GM19043 (cell line): ENCODE data around the gene ZNF354B.
"Not testable (repeated sequence)": the region's sequence is repeated elsewhere in the genome, so short reads cannot be mapped to it uniquely, and the experiment has no call there.

Experiments
- ATAC-seq: cut with Tn5 transposase; IDR thresholded peaks from one replicate; pipeline ENCODE4 v1.9.1; 2021; ENCODE audit warnings: low read depth; ENCODE audit not compliant: unreplicated experiment

Gene ZNF354B

DNA sequence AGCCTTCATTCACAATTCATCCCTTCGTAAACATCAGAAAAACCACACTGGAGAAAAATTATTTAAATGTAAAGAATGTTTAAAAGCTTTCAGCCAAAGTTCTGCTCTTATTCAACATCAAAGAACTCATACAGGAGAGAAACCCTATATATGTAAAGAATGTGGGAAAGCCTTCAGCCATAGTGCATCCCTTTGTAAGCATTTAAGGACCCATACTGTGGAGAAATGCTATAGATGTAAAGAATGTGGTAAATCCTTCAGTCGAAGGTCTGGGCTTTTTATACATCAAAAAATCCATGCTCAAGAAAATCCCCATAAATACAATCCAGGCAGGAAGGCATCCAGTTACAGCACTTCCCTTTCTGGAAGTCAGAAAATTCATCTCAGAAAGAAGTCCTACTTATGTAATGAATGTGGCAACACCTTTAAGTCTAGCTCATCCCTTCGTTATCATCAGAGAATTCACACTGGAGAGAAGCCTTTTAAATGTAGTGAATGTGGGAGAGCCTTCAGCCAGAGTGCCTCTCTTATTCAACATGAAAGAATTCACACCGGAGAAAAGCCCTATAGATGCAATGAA lies 23.5 kb downstream of the ZNF354B start:
- ATAC-seq = not testable (repeated sequence)

DNA sequence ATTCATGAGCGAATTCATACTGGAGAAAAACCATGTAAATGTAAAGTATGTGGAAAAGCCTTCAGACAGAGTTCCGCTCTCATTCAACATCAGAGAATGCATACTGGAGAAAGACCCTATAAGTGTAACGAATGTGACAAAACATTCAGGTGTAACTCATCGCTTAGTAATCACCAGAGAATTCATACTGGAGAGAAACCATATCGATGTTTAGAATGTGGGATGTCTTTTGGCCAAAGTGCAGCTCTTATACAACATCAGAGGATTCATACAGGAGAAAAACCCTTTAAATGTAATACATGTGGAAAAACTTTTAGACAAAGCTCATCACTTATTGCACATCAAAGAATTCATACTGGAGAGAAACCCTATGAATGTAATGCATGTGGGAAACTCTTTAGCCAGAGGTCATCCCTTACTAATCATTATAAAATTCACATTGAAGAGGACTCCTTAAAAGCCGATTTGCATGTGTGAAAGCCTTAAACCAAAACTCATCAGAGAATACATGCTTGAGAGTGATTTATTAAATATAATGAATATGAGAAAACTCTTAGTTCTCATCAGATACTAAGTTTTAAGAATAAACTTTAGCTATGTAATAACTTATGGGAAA lies 24.2 kb downstream of the ZNF354B start:
- ATAC-seq = no peak

DNA sequence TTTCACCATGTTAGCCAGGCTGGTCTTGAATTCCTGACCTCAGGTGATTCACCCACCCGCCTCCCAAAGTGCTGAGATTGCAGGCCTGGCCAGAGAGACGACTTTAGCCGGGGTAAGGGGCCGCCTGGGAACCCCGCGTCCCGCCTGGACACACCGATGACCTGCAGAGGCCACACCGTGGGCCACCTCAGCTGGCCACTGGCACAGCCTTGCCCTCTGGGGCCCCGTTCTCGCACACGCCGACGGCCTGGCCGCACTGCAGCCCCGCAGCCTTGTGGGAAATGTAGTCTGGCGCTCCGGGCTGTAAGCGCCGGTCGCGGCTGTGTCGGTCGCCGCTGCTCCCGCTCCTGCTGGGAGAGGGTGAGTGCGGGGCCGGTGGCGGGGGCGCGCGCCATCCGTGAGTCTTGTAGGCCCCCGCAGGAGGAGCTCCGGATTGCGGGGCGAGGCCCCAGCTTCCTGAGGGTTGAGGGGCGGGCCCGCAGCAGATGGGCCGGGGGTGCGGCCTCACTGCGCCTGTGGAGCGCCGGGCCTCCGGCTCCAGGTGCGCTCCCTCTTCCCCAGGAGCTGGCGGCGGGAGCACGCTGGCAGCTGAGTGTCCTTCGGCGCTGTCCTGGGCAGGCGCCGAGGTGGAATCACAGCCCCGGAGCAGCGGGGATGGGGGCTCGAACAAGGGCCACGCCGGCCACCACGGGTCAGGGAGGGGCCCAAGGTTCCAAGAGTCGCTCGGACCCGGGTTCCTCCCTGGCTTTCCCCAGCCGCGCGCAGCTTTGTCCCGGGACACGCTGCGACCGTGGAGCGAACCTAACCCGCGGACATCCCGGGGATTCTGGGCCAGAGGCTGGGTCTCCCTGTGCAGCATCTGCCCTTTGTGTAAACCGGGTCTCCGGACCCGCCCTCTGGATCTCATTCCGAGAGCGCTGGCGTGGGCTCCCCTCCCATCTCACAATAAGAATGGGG lies 36.1 kb downstream of the ZNF354B start, which contains the start of gene ZFP2:
TSS of gene ZFP2 (plus strand) at position 299 of the 957 bp plus-strand sequence. CDS start 35,401 bp downstream, outside the sequence.
- ATAC-seq = no peak

DNA sequence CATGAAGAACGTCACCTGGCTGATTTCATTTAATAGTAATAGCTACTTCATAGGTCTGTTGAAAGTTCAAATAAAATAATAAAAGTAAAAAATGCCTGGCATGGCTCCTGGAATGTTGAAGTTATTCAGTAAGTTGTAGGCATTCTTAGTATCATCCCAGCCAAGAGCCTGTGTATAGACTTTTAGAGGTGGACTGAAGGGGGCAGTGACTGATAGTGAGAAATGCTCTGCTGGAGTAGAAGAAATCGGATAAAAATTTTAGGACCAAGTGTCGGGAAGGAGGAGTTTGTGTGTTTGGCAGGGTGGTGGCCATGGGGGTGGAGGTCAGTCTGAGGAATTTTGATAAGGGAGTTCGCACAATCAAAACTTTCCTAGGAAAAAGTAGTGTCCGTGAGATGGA lies 39.5 kb downstream of the ZNF354B start:
- ATAC-seq = no peak

DNA sequence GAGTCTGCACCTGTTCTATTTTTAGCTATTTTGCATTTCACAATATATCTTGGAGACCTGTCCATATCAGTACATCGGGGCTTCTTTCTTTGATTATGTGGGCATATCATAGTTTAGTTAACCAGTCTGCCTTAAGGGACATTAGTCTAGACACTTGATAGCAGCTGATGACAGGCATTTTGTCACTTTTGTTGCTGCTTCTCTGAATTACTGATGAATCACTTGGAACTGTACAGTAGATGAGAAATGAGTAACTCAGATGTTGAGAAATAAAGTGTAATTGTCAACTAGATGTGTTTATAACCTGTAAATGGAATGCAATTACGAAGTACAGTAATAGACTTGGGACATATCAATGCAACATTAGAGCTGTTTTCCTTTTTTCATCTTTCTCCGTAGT lies 43.1 kb downstream of the ZNF354B start:
- ATAC-seq = no peak

DNA sequence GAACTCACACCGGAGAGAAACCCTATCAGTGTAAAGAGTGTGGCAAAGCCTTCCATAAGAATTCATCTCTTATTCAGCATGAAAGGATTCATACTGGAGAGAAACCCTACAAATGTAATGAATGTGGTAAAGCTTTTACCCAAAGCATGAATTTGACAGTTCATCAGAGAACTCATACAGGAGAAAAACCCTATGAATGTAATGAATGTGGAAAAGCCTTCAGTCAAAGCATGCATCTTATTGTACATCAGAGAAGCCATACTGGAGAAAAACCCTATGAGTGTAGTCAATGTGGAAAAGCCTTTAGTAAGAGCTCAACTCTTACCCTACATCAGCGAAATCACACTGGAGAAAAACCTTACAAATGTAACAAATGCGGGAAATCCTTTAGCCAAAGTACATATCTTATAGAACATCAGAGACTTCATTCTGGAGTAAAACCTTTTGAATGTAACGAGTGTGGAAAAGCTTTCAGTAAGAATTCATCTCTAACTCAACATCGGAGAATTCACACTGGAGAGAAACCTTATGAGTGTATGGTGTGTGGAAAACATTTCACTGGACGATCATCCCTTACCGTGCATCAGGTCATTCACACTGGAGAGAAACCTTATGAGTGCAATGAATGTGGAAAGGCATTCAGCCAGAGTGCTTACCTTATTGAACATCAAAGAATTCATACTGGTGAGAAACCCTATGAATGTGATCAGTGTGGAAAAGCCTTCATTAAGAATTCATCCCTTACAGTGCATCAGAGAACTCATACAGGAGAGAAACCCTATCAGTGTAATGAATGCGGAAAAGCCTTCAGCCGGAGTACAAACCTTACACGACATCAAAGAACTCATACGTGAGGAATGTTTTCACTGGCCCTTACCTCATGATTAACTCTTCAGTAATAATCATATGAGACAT lies 72.3 kb downstream of the ZNF354B start:
- ATAC-seq = no peak
